BLaER1 treated with 17β-estradiol and CSF1 and Interleukin-3, amounts not matched to agents 10 nM and 100 nM (cell line): ENCODE data around the gene ZNF716.
"Not testable (repeated sequence)": the region's sequence is repeated elsewhere in the genome, so short reads cannot be mapped to it uniquely, and the experiment has no call there.

Experiments
- H3K27ac ChIP-seq, 11 experiments: shearing (Covaris generic); formaldehyde crosslinking; 2 replicates each; pipeline ENCODE4 v1.8.1; 2022
- H3K27me3 ChIP-seq, 11 experiments: shearing (Covaris generic); formaldehyde crosslinking; 2 replicates each; pipeline ENCODE4 v1.8.1; 2022
- H3K36me3 ChIP-seq, 11 experiments: shearing (Covaris generic); formaldehyde crosslinking; 2 replicates each; pipeline ENCODE4 v1.8.1; 2022
- H3K4me1 ChIP-seq, 10 experiments: shearing (Covaris generic); formaldehyde crosslinking; 2 replicates each; pipeline ENCODE4 v1.8.1; 2022
- H3K4me2 ChIP-seq, 11 experiments: shearing (Covaris generic); formaldehyde crosslinking; 2 replicates each; pipeline ENCODE4 v1.8.1; 2022
- H3K4me3 ChIP-seq, 10 experiments: shearing (Covaris generic); formaldehyde crosslinking; 2 replicates each; pipeline ENCODE4 v1.8.1; 2022
- H3K9ac ChIP-seq, 11 experiments: shearing (Covaris generic); formaldehyde crosslinking; 2 replicates each; pipeline ENCODE4 v1.8.1; 2022
- H3K9me3 ChIP-seq, 11 experiments: shearing (Covaris generic); formaldehyde crosslinking; replicated peaks in 1 of 11; 2 replicates each; pipeline ENCODE4 v1.8.1; 2022
- H4K20me1 ChIP-seq, 11 experiments: shearing (Covaris generic); formaldehyde crosslinking; 2 replicates each; pipeline ENCODE4 v1.8.1; 2022
- Cebpa-rat ChIP-seq, 11 experiments: shearing (Covaris generic); IDR thresholded peaks; 2 replicates each; pipeline ENCODE4 v1.8.1; 2022

The ZNF716 gene

DNA sequence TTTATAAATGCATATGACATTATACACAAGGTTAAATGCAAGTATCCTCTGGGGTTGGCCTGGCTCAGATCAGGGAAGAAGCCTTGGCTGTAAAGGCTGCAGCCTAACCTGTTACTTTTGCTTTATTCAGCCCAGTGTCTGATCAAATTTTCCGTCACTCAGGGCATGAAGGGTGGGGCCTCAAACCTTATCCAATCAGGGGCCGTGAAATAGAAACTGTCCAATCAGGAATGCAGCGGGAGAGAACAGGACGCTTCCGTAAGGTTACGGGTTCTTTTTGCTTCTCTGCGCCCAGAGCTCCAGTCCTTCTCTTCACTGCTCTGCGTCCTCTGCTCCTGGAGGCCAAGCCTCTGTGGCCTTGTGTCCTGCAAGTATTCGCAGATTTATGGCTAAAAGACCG is at the start of gene ZNF716:
TSS of gene ZNF716 (plus strand) at position 274 of the 400 bp plus-strand sequence. CDS start at position 386, 112 bp downstream.
- no peaks in the 10 kb centered on the region for H3K36me3 ChIP-seq
- TF ChIP-seq Cebpa-rat (IDR thresholded peaks at IDR 0.05), result no peak
- no peak within 1 kb of the TSS for H3K27ac ChIP-seq
- no peaks in the 10 kb centered on the region for H3K27me3 ChIP-seq
- H3K4me1 ChIP-seq, result no peaks in the 10 kb centered on the region
- H4K20me1 ChIP-seq, result no peaks in the 10 kb centered on the region
- no peak within 1 kb of the TSS for H3K9ac ChIP-seq
- no peak within 1 kb of the TSS for H3K4me2 ChIP-seq
- peaks cover 67 to 83% (median 79%) of the 10 kb centered on the region in 11 experiments for H3K9me3 ChIP-seq
- no peak within 1 kb of the TSS for H3K4me3 ChIP-seq

DNA sequence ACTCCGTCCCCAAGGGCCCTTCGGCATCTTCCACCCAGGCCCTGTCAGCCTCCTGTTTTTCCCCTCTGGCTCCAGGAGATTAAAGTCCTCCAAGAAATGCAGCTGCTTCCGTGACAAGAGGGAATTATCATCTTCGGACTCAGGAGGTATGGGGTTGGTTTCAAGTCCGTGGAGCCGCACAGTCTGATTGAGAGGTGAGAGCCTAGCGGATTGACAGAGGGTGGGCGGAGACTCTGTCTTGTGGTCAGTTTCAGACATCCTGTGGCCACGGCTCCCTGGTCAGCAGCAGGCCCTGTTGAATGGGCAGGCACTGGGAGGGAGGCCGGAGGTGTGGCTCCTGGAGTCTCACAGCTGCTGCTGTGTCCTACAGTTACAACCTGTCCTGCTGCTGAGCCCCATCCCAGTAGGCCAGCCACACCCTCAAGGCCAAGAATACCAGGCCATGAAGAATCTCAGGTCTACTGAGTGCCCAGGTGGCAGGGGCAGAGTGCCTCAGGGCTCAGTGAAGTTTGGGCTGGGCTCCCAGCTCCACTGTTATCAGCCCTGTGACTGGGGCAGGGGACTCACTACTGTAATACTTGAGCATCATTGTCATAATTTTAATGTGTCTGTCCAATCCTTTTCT is 49.3 kb upstream of the ZNF716 start:
- Histone ChIP-seq H3K9me3 (peaks cover 56 to 85% (median 74%) of the 10 kb centered on the region in 11 experiments), H3K9ac (no peak overlapping the region), H3K36me3 (no peaks in the 10 kb centered on the region), H3K27ac (no peak overlapping the region), H3K27me3 (no peaks in the 10 kb centered on the region), H3K4me3 (no peak overlapping the region), H3K4me2 (no peak overlapping the region), H3K4me1 (no peaks in the 10 kb centered on the region), H4K20me1 (no peaks in the 10 kb centered on the region)
- no peak for TF ChIP-seq Cebpa-rat (IDR thresholded peaks at IDR 0.05)

GRCh38 chr7:57403051-57403450 is 46.9 kb upstream of the ZNF716 start:
- H3K9me3 ChIP-seq, result peaks cover 48 to 78% (median 60%) of the 10 kb centered on the region in 11 experiments
- H3K27ac ChIP-seq, H3K4me1 ChIP-seq, H3K9ac ChIP-seq, H3K4me2 ChIP-seq, H4K20me1 ChIP-seq, H3K4me3 ChIP-seq, H3K36me3 ChIP-seq, H3K27me3 ChIP-seq: not testable (repeated sequence)

GRCh38 chr7:57403601-57404342 is 46.2 kb upstream of the ZNF716 start:
- Histone ChIP-seq H3K4me1 (no peaks in the 10 kb centered on the region), H3K9me3 (peaks cover 41 to 74% (median 53%) of the 10 kb centered on the region in 11 experiments), H3K9ac (no peak overlapping the region), H3K4me2 (no peak overlapping the region), H4K20me1 (no peaks in the 10 kb centered on the region), H3K4me3 (no peak overlapping the region), H3K27ac (no peak overlapping the region), H3K27me3 (no peaks in the 10 kb centered on the region), H3K36me3 (no peaks in the 10 kb centered on the region)
- TF ChIP-seq Cebpa-rat (IDR thresholded peaks at IDR 0.05), result no peak

DNA sequence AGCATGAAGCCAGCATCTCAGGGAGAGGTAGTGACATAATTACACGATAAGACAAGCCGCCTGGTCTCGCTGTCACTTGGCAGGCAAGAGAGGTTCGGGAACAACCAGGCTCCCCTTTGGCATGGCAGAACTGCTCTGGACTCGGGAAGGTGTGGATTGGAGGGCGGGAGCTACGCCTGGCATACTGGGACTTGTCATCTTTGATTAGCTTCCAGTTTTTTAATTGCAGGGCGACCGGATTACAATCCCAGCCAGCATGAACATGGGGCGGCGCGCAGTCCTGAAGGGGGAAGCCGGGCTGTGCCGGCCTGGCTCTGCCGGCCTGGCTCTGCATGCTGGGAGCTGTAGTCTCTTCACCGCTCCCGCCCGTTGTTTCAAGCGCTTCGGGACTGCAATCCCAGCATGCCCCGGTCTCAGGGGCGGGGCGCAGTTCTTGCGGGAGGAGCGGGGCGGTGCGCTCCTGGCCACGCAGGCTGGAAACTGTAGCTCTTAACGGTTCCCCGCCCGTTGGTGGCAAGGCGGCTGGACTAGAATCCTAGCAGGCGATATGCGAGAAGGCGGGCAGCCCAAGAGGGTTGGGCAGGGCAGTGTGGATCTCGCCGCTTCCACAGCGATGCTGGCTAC is 45.5 kb upstream of the ZNF716 start:
- H3K36me3 ChIP-seq, result no peaks in the 10 kb centered on the region
- no peak for TF ChIP-seq Cebpa-rat (IDR thresholded peaks at IDR 0.05)
- H3K9ac ChIP-seq, result no peak overlapping the region
- no peak overlapping the region for H3K4me3 ChIP-seq
- H3K27ac ChIP-seq, result no peak overlapping the region
- H3K4me1 ChIP-seq, result no peaks in the 10 kb centered on the region
- peaks cover 39 to 73% (median 48%) of the 10 kb centered on the region in 11 experiments for H3K9me3 ChIP-seq
- H4K20me1 ChIP-seq, result no peaks in the 10 kb centered on the region
- H3K27me3 ChIP-seq, result no peaks in the 10 kb centered on the region
- H3K4me2 ChIP-seq, result no peak overlapping the region

DNA sequence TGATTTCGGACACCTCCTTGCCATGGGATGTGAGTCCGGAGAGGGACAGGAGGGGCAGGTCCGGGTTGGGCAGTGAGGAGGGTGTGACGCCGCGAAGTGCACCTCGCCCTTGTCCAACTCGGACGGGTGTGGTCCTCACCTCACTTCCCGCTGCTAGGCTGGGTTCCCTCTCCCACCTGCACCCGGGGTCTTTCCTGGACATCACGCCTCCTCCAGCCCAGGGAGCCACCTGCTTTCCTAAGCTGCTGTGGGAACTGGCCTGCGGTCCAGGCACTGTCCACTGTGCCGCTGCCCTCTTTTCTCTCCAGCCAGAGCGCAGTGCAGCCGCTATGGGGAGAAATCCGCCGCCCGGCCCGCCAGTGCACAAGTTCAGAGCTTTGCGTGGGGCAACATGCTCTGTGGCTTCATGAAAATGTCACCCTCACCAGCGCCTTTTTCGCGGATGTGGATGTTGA is 45.0 kb upstream of the ZNF716 start:
- H3K4me2 ChIP-seq, result no peak overlapping the region
- H3K36me3 ChIP-seq, result no peaks in the 10 kb centered on the region
- no peak overlapping the region for H3K9ac ChIP-seq
- no peak overlapping the region; a peak in 1 of 20 replicates for H3K4me3 ChIP-seq
- TF ChIP-seq Cebpa-rat (IDR thresholded peaks at IDR 0.05), result no peak
- H4K20me1 ChIP-seq, result no peaks in the 10 kb centered on the region
- H3K4me1 ChIP-seq, result no peaks in the 10 kb centered on the region
- no peaks in the 10 kb centered on the region for H3K27me3 ChIP-seq
- peaks cover 33 to 72% (median 47%) of the 10 kb centered on the region in 11 experiments for H3K9me3 ChIP-seq
- H3K27ac ChIP-seq, result no peak overlapping the region

GRCh38 chr7:57407125-57407524 is 42.9 kb upstream of the ZNF716 start:
- no peak overlapping the region for H3K4me2 ChIP-seq

GRCh38 chr7:57412168-57412567 is 37.8 kb upstream of the ZNF716 start:
- Histone ChIP-seq H3K27ac (no peak overlapping the region), H3K4me1 (peaks cover 0 to 5% (median 0%) of the 10 kb centered on the region in 10 experiments; a peak in 1 of 20 replicates), H3K36me3 (no peaks in the 10 kb centered on the region), H3K9me3 (peaks cover 0 to 37% (median 16%) of the 10 kb centered on the region in 11 experiments; a peak in 14 of 22 replicates), H3K4me2 (no peak overlapping the region), H3K4me3 (no peak overlapping the region), H4K20me1 (no peaks in the 10 kb centered on the region), H3K9ac (no peak overlapping the region), H3K27me3 (no peaks in the 10 kb centered on the region)
- no peak for TF ChIP-seq Cebpa-rat (IDR thresholded peaks at IDR 0.05)

More at GRCh38 chr7:57407125-57407524, 42.9 kb upstream of the ZNF716 start:
- H3K9ac ChIP-seq, result no peak overlapping the region
- no peaks in the 10 kb centered on the region for H3K36me3 ChIP-seq
- H3K4me1 ChIP-seq, result no peaks in the 10 kb centered on the region
- TF ChIP-seq Cebpa-rat (IDR thresholded peaks at IDR 0.05), result no peak
- H3K27ac ChIP-seq, result no peak overlapping the region
- no peaks in the 10 kb centered on the region for H4K20me1 ChIP-seq
- H3K27me3 ChIP-seq, result no peaks in the 10 kb centered on the region
- no peak overlapping the region for H3K4me3 ChIP-seq
- H3K9me3 ChIP-seq, result peaks cover 23 to 69% (median 37%) of the 10 kb centered on the region in 11 experiments

GRCh38 chr7:57412618-57413017 is 37.4 kb upstream of the ZNF716 start:
- no peak overlapping the region for H3K4me2 ChIP-seq
- no peak for TF ChIP-seq Cebpa-rat (IDR thresholded peaks at IDR 0.05)
- no peaks in the 10 kb centered on the region for H3K36me3 ChIP-seq
- no peak overlapping the region for H3K4me3 ChIP-seq
- H3K27me3 ChIP-seq, result no peaks in the 10 kb centered on the region
- H4K20me1 ChIP-seq, result no peaks in the 10 kb centered on the region
- peaks cover 0 to 6% (median 0%) of the 10 kb centered on the region in 10 experiments; a peak in 1 of 20 replicates for H3K4me1 ChIP-seq
- H3K27ac ChIP-seq, result no peak overlapping the region
- H3K9ac ChIP-seq, result no peak overlapping the region
- H3K9me3 ChIP-seq, result peaks cover 0 to 35% (median 16%) of the 10 kb centered on the region in 11 experiments; a peak in 14 of 22 replicates
